PC-9 (cell line): Measurements from ENCODE around the gene KRT6B. TPM values are rescaled to one million over a fixed set of nuclear protein-coding genes. Genes with fewer than 3 reads are reported as not detected.

ENCODE experiments used
- BruUV-seq: library from RNA; stranded (reverse); fragments of 400-500 nt; replicated peaks from 2 replicates; lab custom pipeline; 2021; lab: Mats Ljungman, UMichigan
- CTCF ChIA-PET: fragments of 300-600 bp; sonication (Branson Sonifier 250); formaldehyde crosslinking; loops from one replicate; lab custom pipeline; 2022; ENCODE audit warnings: antibody characterized with exemption; lab: Charles Lee
- POLR2A ChIA-PET: fragments of 300-600 bp; sonication (Branson Sonifier 250); formaldehyde crosslinking; loops from one replicate; lab custom pipeline; 2022; ENCODE audit warnings: antibody characterized with exemption; ENCODE audit not compliant: unreplicated experiment; lab: Charles Lee
- DNase-seq, 2 experiments: peaks; one replicate each; pipeline versions ENCODE4 v3.0.0 to v3.0.0-alpha.2; 2015 to 2022; ENCODE audit warnings: mixed read lengths in 1 of 2
- H2AFZ ChIP-seq: fragments of 200-600 bp; sonication (generic); 2 replicates; pipeline ENCODE4 v1.8.1; 2017; ENCODE audit warnings: antibody characterized with exemption
- H3F3A ChIP-seq: fragments of 200-600 bp; sonication (generic); 2 replicates; pipeline ENCODE4 v1.8.1; 2017; ENCODE audit warnings: antibody characterized with exemption, mild to moderate bottlenecking, low read depth; ENCODE audit not compliant: insufficient read depth
- H3K27ac ChIP-seq: fragments of 200-600 bp; sonication (generic); 2 replicates; pipeline ENCODE4 v1.6.1; 2016; ENCODE audit warnings: mixed run types
- H3K27me3 ChIP-seq: fragments of 200-600 bp; sonication (generic); 2 replicates; pipeline ENCODE4 v1.6.1; 2016; ENCODE audit warnings: low read depth, mixed run types; ENCODE audit not compliant: insufficient read depth
- H3K36me3 ChIP-seq: fragments of 200-600 bp; sonication (generic); 2 replicates; pipeline ENCODE4 v1.6.1; 2016; ENCODE audit warnings: low read depth, mixed run types
- H3K4me1 ChIP-seq: fragments of 200-600 bp; sonication (generic); replicated peaks from 2 replicates; pipeline ENCODE4 v1.6.1; 2016; ENCODE audit warnings: mixed run types; ENCODE audit not compliant: insufficient read depth
- H3K4me2 ChIP-seq: fragments of 200-600 bp; sonication (generic); 2 replicates; pipeline ENCODE4 v1.6.1; 2017; ENCODE audit warnings: mixed run types
- H3K4me3 ChIP-seq: fragments of 200-600 bp; sonication (generic); 2 replicates; pipeline ENCODE4 v1.6.1; 2016; ENCODE audit warnings: mixed run types
- H3K79me2 ChIP-seq: fragments of 200-600 bp; sonication (generic); 2 replicates; pipeline ENCODE4 v1.6.1; 2017; ENCODE audit warnings: low read depth, mixed run types
- H3K9me2 ChIP-seq: fragments of 200-600 bp; sonication (generic); 2 replicates; pipeline ENCODE4 v1.8.1; 2017; ENCODE audit warnings: mild to moderate bottlenecking; ENCODE audit not compliant: insufficient read depth
- H3K9me3 ChIP-seq: fragments of 200-600 bp; sonication (generic); 2 replicates; pipeline ENCODE4 v1.8.1; 2016; ENCODE audit warnings: low read depth; ENCODE audit not compliant: insufficient read depth
- H4K20me1 ChIP-seq: fragments of 200-600 bp; sonication (generic); 2 replicates; pipeline ENCODE4 v1.8.1; 2017; ENCODE audit not compliant: insufficient read depth
- EZH2 ChIP-seq: fragments of 200-600 bp; sonication (generic); IDR thresholded peaks from 2 replicates; pipeline ENCODE4 v1.8.0; 2017; ENCODE audit warnings: antibody characterized with exemption, low read depth
- intact Hi-C: fragments of 100-400 bp; cut with micrococcal nuclease; formaldehyde crosslinking; loops from one replicate; pipeline ENCODE4 v1.10.0; 2022; ENCODE audit not compliant: unreplicated experiment
- total RNA-seq: library from RNA; stranded (reverse); gene quantifications from 2 replicates; pipeline ENCODE4 v1.2.3, GENCODE V29; 2021
- TF ChIP-seq, protein P1 (sequence below): fragments of 200-600 bp; sonication (generic); conservative IDR thresholded peaks from 2 replicates; pipeline ENCODE4 v1.6.1; 2017; ENCODE audit warnings: mixed run types, antibody characterized with exemption, mild to moderate bottlenecking, moderate library complexity

Gene KRT6B
- total RNA-seq, 1 experiment from 2014 or later = 0.98 TPM

DNA sequence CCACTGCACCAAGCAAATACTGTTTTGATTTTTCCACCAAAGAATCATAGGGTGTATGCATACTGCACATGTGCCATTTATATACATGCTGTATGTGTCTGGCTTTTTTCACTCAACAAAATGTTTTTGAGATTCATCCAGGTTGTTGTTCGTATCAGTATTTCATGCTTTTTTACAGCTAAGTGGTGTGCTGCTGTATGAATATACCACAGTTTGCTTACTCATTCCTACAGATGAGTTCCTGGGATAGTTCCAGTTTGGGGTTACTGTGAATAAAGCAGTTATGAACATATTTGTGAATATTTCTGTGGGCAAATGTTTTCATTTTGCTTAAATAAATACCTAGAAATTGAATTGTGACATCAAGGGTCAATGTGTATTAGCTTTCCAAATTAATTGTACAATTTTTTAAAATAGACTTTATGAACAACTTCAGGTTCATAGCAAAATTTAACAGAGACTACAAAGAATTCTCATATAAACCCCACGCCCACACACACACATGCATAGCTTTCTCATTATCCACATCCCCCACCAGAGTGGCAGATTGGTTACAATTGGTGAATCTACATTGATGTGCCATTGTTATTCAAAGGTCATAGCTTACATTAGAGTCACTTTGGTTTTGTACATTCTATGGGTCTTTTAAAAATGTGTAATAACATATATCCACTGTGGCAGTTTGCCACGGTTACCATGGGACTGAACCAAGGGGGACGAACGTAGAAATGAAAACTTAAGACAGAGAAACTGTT lies 48.0 kb upstream of the KRT6B start:
- CTCF ChIA-PET = interaction anchor here (0.6 kb wide), 1 partner anchor 511 kb away, joined by 3 read pairs; no protein-coding TSS in a partner anchor
- BruUV-seq = no TSS peak

DNA sequence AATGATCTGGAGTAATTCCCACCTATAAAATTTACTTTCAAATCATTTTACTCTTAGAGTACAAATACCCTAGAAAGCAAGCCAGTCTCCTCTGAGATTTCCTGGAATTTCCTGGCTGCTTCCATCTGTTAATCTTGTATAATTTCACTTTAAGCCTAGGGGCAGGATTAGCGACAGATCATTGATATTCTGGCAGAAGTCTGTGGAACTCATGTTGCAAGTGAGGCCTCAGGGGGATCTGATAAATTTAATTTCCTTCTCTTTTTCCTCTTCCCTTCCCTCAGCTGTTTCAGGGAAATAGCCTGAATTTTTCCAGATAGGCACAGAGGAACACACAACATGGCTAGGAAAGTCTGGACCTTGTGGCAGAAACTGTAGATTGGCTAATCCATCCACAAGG lies 47.0 kb upstream of the KRT6B start:
- no peak overlapping the region for H3K4me2 ChIP-seq
- intact Hi-C loops = no loop called here
- no peak overlapping the region for H3K27ac ChIP-seq
- no peak overlapping the region for H2AFZ ChIP-seq
- 0 out of 2 replicates have a peak, but pooled peaks cover 3% of the 10 kb centered on the region for H3K9me3 ChIP-seq
- H3K27me3 ChIP-seq = no peaks in the 10 kb centered on the region
- CTCF ChIA-PET = no interaction called here
- TF ChIP-seq, protein P1, sequence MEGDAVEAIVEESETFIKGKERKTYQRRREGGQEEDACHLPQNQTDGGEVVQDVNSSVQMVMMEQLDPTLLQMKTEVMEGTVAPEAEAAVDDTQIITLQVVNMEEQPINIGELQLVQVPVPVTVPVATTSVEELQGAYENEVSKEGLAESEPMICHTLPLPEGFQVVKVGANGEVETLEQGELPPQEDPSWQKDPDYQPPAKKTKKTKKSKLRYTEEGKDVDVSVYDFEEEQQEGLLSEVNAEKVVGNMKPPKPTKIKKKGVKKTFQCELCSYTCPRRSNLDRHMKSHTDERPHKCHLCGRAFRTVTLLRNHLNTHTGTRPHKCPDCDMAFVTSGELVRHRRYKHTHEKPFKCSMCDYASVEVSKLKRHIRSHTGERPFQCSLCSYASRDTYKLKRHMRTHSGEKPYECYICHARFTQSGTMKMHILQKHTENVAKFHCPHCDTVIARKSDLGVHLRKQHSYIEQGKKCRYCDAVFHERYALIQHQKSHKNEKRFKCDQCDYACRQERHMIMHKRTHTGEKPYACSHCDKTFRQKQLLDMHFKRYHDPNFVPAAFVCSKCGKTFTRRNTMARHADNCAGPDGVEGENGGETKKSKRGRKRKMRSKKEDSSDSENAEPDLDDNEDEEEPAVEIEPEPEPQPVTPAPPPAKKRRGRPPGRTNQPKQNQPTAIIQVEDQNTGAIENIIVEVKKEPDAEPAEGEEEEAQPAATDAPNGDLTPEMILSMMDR = no peak
- TF ChIP-seq EZH2 = no peak
- no peaks in the 10 kb centered on the region for H3K36me3 ChIP-seq
- peaks cover 33% of the 10 kb centered on the region for H3K4me1 ChIP-seq
- no TSS peak for BruUV-seq
- DNase-seq = no peak
- peaks cover 13% of the 10 kb centered on the region; the same call in 1 of the 2 replicates for H3F3A ChIP-seq
- no peak overlapping the region for H3K4me3 ChIP-seq
- H3K9me2 ChIP-seq = no peaks in the 10 kb centered on the region
- no peaks in the 10 kb centered on the region for H4K20me1 ChIP-seq
- no peaks in the 10 kb centered on the region for H3K79me2 ChIP-seq
- POLR2A ChIA-PET = no interaction called here

More for the DNA sequence above, 48.0 kb upstream of the KRT6B start:
- intact Hi-C loops = no loop called here
- Histone ChIP-seq H2AFZ (no peak overlapping the region), H3K4me2 (no peak overlapping the region), H3K36me3 (no peaks in the 10 kb centered on the region), H3K9me3 (0 out of 2 replicates have a peak, but pooled peaks cover 3% of the 10 kb centered on the region), H3F3A (peaks cover 13% of the 10 kb centered on the region; the same call in 1 of the 2 replicates), H3K4me1 (peaks cover 23% of the 10 kb centered on the region), H3K27me3 (no peaks in the 10 kb centered on the region), H3K27ac (no peak overlapping the region), H3K79me2 (no peaks in the 10 kb centered on the region), H4K20me1 (no peaks in the 10 kb centered on the region), H3K4me3 (no peak overlapping the region), H3K9me2 (no peaks in the 10 kb centered on the region)
- TF ChIP-seq EZH2 = no peak
- TF ChIP-seq, protein P1 = no peak
- no peak for DNase-seq
- POLR2A ChIA-PET = no interaction called here

DNA sequence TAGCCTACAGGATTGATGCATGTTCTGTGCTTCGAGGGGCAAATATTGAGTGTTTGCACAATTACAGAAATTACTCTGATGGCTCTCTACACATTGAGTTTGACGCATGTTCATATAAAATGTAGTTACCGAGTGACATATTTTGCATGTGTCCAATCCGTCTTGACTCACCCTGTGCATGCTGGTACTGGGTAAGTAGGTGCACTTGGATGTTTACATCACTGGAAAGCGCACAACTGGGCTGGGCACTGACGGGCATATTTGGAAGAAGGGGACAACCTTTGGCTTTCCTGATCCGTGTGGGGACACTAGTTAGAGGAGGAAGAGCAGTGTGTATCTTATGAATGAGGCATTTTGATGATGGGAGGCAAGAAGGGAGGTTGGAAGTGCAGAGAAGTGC lies 46.0 kb upstream of the KRT6B start:
- TF ChIP-seq EZH2 = no peak
- TF ChIP-seq, protein P1 = no peak
- no peak overlapping the region for H3K27ac ChIP-seq
- H3K79me2 ChIP-seq = no peaks in the 10 kb centered on the region
- DNase-seq = no peak
- H4K20me1 ChIP-seq = no peaks in the 10 kb centered on the region
- intact Hi-C loops = no loop called here
- H3K4me3 ChIP-seq = no peak overlapping the region
- H3K4me1 ChIP-seq = peaks cover 41% of the 10 kb centered on the region
- no peak overlapping the region for H3K4me2 ChIP-seq
- no peaks in the 10 kb centered on the region for H3K36me3 ChIP-seq
- no peaks in the 10 kb centered on the region for H3K27me3 ChIP-seq
- H3F3A ChIP-seq = peaks cover 20% of the 10 kb centered on the region; the same call in 1 of the 2 replicates
- H3K9me2 ChIP-seq = no peaks in the 10 kb centered on the region
- ChIA-PET POLR2A (no interaction called here), CTCF (no interaction called here)
- H3K9me3 ChIP-seq = 0 out of 2 replicates have a peak, but pooled peaks cover 3% of the 10 kb centered on the region
- H2AFZ ChIP-seq = no peak overlapping the region
- BruUV-seq = no TSS peak
